Gastroesophageal sphincter (tissue), 4 donors: ENCODE results near the gene SCARB1. TPM values are rescaled to one million over a fixed set of nuclear protein-coding genes. Genes with fewer than 3 reads are reported as not detected.
A peak's percentile ranks its signal among the peaks of the same experiment; 100 is the strongest.

ENCODE experiments used
- ATAC-seq: fragments of 150-250 bp; one replicate; pipeline ENCODE4 v1.9.1; 2016; ENCODE audit warnings: mild to moderate bottlenecking, moderate library complexity
- H3K27ac ChIP-seq, 4 donors: fragments of 200-600 bp; sonication (generic) in 3 of 4; 1 replicate in 3 of 4; 2 replicates in 1 of 4; pipeline ENCODE4 v1.5.1; 2016 to 2019
- H3K27me3 ChIP-seq: fragments of 200-600 bp; sonication (generic); one replicate; pipeline ENCODE4 v1.5.1; 2019
- H3K36me3 ChIP-seq, 2 donors: fragments of 200-600 bp; sonication (generic); one replicate each; pipeline ENCODE4 v1.5.1; 2019; ENCODE audit warnings: control low read depth in 1 of 2
- H3K4me1 ChIP-seq, 3 donors: fragments of 200-600 bp; sonication (generic); 1 replicate in 2 of 3; 2 replicates in 1 of 3; pipeline ENCODE4 v1.5.1; 2016 to 2019; ENCODE audit warnings: control low read depth in 2 of 3
- H3K4me3 ChIP-seq, 2 donors: fragments of 200-600 bp; sonication (generic); one replicate each; pipeline ENCODE4 v1.5.1; 2019; ENCODE audit warnings: mild to moderate bottlenecking in 1 of 2, moderate library complexity in 1 of 2
- H3K9me3 ChIP-seq, 3 donors: fragments of 200-600 bp; sonication (generic); one replicate each; pipeline ENCODE4 v1.5.1; 2017 to 2019; ENCODE audit warnings: control low read depth in 2 of 3
- EP300 ChIP-seq: sonication (generic); formaldehyde crosslinking; IDR thresholded peaks from one replicate; pipeline ENCODE4 v1.6.1; 2017; ENCODE audit warnings: antibody characterized with exemption, mild to moderate bottlenecking
- POLR2A ChIP-seq, 2 donors: fragments of 450-650 bp; IDR thresholded peaks; one replicate each; pipeline ENCODE4 v1.6.1; 2017; ENCODE audit warnings: antibody characterized with exemption in 2 of 2, mild to moderate bottlenecking in 2 of 2, moderate library complexity in 1 of 2
- POLR2AphosphoS5 ChIP-seq: sonication (generic); formaldehyde crosslinking; IDR thresholded peaks from one replicate; pipeline ENCODE4 v1.6.1; 2017; ENCODE audit warnings: antibody characterized with exemption
- WGBS, 2 donors: methylation state at CpG; one replicate each; pipeline ENCODE4 v1.1.5; 2018; ENCODE audit warnings: low coverage in 1 of 2; 5-methylcytosine and 5-hydroxymethylcytosine counted together
- total RNA-seq, 4 donors: library from RNA; depleted of rRNA; stranded (reverse); fragments of >200 nt; gene quantifications; one replicate each; pipeline ENCODE4 v1.1.0, GENCODE V29; 2016
- TF ChIP-seq, protein P1 (sequence below), 4 experiments: fragments of 200-600 bp in 2 of 4; fragments of 450-650 bp in 2 of 4; sonication (generic) in 1 of 4; IDR thresholded peaks; one replicate each; pipeline ENCODE4 v1.5.1; 2017 to 2019; ENCODE audit warnings: antibody characterized with exemption in 4 of 4, mild to moderate bottlenecking in 2 of 4, moderate library complexity in 2 of 4

Gene SCARB1
- total RNA-seq, 4 donors from 2014 or later, result 6.8 to 13.9 (median 11.5) TPM

DNA sequence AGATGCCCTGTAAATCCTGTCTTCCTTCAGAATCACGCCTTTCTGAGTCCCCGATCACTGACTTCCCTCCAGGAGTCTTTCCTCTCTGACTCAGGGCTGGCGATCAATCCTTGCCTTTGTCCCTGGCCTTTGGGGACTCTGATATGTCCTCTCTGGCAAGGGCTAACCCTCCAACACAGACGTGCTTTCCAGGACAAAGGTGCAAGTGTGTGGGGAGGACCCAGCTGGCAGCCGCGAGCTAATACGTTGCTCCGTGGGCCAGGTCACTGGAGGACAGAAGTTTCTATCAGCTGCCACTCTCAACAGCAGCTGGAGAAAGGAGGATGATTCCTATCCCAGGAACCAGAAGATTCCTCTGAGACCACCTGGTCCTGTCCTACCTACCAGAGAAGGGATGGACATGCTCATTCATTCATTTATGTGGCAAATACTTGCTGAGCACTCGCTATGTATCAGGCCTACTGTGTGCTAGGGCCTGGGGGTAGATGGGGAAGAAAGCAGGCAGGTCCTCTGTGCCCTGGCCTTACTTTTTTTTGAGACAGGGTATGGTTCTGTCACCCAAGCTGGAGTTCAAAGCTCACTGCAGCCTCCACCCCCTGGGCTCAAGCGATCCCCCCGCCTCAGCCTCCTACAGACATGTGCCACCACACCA, 8.5 kb upstream of the SCARB1 start:
- 74% methylated on average over 9 of the region's 11 CpGs; no CpG with 5 or more reads in 1 of the 2 donors for WGBS, 2 donors
- H3K4me1 ChIP-seq, result no peaks in the 10 kb centered on the region
- no peak for TF ChIP-seq POLR2A (IDR thresholded peaks at IDR 0.05)
- TF ChIP-seq EP300, result no peak
- no peak for TF ChIP-seq POLR2AphosphoS5
- H3K9me3 ChIP-seq, result no peaks in the 10 kb centered on the region
- ATAC-seq, result no peak
- no peak overlapping the region for H3K4me3 ChIP-seq
- H3K36me3 ChIP-seq, result no peaks in the 10 kb centered on the region
- no peak overlapping the region for H3K27ac ChIP-seq
- no peaks in the 10 kb centered on the region for H3K27me3 ChIP-seq

DNA sequence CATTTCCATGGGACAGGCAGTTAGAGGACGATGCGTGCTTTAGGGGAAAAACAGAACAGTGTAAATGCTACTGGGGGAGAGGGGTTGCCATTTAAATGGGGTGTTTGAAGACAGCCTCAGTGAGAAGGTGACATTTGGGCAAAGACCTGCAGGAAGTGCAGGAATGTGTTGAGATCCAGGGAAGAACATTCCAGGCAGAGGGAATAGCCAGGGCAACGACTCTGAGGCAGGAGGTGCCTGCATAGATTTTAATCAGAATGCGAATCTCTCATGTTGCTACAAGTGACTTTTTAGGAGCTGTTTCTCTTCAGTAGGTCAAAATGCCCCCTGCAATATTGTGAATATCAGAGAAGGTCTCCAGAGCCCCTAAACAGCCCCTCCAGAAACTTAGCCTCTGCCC, 7.6 kb upstream of the SCARB1 start:
- no peak for ATAC-seq
- Histone ChIP-seq H3K36me3 (no peaks in the 10 kb centered on the region), H3K9me3 (no peaks in the 10 kb centered on the region), H3K4me1 (no peaks in the 10 kb centered on the region), H3K4me3 (no peak overlapping the region), H3K27me3 (no peaks in the 10 kb centered on the region), H3K27ac (no peak overlapping the region)
- TF ChIP-seq EP300 (no peak), POLR2A (IDR thresholded peaks at IDR 0.05) (no peak), POLR2AphosphoS5 (no peak)
- TF ChIP-seq, protein P1, sequence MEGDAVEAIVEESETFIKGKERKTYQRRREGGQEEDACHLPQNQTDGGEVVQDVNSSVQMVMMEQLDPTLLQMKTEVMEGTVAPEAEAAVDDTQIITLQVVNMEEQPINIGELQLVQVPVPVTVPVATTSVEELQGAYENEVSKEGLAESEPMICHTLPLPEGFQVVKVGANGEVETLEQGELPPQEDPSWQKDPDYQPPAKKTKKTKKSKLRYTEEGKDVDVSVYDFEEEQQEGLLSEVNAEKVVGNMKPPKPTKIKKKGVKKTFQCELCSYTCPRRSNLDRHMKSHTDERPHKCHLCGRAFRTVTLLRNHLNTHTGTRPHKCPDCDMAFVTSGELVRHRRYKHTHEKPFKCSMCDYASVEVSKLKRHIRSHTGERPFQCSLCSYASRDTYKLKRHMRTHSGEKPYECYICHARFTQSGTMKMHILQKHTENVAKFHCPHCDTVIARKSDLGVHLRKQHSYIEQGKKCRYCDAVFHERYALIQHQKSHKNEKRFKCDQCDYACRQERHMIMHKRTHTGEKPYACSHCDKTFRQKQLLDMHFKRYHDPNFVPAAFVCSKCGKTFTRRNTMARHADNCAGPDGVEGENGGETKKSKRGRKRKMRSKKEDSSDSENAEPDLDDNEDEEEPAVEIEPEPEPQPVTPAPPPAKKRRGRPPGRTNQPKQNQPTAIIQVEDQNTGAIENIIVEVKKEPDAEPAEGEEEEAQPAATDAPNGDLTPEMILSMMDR (IDR thresholded peaks at IDR 0.05), result no peak
- 89 to 95% methylated on average over 3 to 4 of the region's 4 CpGs for WGBS, 2 donors

DNA sequence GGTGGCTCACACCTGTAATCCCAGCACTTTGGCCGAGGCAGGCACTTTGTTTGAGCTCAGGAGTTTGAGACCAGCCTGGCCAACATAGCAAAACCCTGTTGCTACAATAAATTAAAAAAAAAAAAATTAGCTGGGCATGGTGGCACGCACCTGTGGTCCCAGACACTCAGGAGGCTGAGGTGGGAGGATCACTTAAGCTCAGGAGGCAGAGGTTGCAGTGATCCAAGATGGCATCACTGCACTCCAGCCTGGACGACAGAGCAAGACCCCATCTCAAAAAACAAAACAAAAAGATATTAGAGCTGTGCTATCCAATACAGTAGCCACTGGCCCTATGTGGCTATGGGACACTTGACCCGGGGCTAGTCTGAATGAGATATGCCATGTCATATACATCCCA, 6.9 kb upstream of the SCARB1 start:
- TF ChIP-seq POLR2A (IDR thresholded peaks at IDR 0.05) (no peak), POLR2AphosphoS5 (no peak), EP300 (no peak)
- TF ChIP-seq, protein P1 (IDR thresholded peaks at IDR 0.05), result no peak
- Histone ChIP-seq H3K27ac (no peak overlapping the region), H3K9me3 (no peaks in the 10 kb centered on the region), H3K4me3 (no peak overlapping the region), H3K4me1 (no peaks in the 10 kb centered on the region), H3K36me3 (no peaks in the 10 kb centered on the region), H3K27me3 (no peaks in the 10 kb centered on the region)
- ATAC-seq, result no peak
- WGBS, 2 donors, result 89 to 98% methylated on average over 4 of the region's 4 CpGs

DNA sequence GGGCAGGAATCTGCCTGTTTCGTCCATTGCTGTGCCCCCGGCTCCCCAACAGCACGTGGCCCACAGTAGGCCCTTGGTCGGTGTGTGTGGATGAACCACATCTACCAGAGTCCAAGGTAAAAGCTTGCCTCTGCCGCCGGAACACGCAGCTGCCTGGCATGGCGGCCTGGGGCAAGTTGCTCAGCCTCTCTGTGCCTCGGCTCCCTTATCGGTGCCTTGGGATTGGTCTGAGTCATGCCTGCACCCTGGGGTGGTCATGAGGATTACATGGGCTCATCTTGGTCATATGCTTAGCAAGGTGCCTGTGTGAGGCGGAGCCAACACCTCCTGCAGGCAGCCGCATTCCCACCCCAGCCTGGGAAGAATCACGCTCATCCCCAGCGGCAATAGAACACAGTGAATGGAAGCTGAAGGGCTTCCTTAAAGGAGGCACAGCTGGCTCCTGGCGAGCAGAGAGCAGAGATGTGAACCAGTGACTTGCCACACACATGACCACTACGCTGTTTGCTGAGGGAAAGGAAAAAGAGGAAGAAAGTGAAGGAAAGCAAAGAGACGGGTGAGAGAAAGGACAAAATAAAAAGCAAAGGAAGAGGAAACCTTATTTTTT, 5.5 kb upstream of the SCARB1 start:
- Histone ChIP-seq H3K9me3 (no peaks in the 10 kb centered on the region), H3K27ac (peak overlapping the region in 3 of 4 donors; percentile 25 to 48 (median 41)), H3K36me3 (no peaks in the 10 kb centered on the region), H3K27me3 (no peaks in the 10 kb centered on the region), H3K4me3 (peak overlapping the region in 1 of 2 donors; percentile 1), H3K4me1 (peaks cover 0 to 4% (median 2%) of the 10 kb centered on the region in 3 donors)
- TF ChIP-seq POLR2AphosphoS5 (no peak), POLR2A (IDR thresholded peaks at IDR 0.05) (peak in 1 of 2 donors; percentile 22)
- peak; percentile 52 for ATAC-seq
- WGBS, 2 donors, result 68 to 90% methylated on average over 3 to 9 of the region's 17 CpGs

DNA sequence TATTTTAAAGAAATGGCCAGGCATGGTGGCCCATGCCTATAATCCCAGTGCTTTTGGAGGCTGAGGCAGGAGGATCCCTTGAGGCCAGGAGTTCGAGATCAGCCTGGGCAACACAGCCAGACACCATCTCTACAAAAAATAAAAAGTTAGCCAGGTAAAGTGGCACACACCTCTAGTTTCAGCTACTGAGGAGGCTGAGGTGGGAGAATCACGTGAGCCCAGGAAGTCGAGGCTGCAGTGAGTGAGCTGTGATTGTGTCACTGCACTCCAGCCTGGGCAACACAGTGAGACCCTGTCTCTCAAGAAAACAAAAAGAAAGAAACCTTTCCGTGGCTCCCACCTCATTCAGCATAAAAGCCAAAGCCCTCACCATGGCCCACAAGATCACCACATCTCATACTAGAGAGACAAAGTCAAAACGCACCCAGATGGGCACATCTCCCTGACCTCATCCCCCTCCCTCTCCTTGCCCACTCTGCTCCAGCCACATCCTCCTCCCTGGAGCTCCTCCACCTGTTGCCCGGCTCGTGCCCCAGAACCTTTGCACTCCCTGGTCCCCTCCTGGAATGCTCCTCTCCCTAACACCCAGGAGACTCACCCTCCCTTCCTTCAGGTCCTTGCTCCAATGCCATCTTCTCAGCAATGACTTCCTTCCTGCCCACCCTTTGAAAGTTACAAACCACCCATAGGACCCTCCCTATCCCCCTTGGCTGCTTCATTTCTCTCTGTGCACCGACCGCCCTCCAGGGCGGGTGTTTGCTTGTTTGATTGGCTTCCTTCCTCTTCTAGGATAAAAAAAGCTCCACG, 4.8 kb upstream of the SCARB1 start:
- H3K4me1 ChIP-seq, result peaks cover 0 to 9% (median 3%) of the 10 kb centered on the region in 3 donors
- no peak for ATAC-seq
- peak overlapping the region in 3 of 4 donors; percentile 25 to 48 (median 41) for H3K27ac ChIP-seq

More for the DNA sequence above, 4.8 kb upstream of the SCARB1 start:
- WGBS, 2 donors, result 64 to 79% methylated on average over 5 to 11 of the region's 11 CpGs
- Histone ChIP-seq H3K4me3 (peak overlapping the region in 1 of 2 donors; percentile 1), H3K9me3 (no peaks in the 10 kb centered on the region), H3K36me3 (no peaks in the 10 kb centered on the region), H3K27me3 (no peaks in the 10 kb centered on the region)
- TF ChIP-seq POLR2AphosphoS5 (no peak), POLR2A (IDR thresholded peaks at IDR 0.05) (no peak), EP300 (no peak)
- TF ChIP-seq, protein P1 (IDR thresholded peaks at IDR 0.05), result no peak
